HG02588 (cell line): ENCODE results near the gene FDXACB1.
"Not testable (repeated sequence)": the region's sequence is repeated elsewhere in the genome, so short reads cannot be mapped to it uniquely, and the experiment has no call there.

Experiments
- ATAC-seq: cut with Tn5 transposase; IDR thresholded peaks from one replicate; pipeline ENCODE4 v1.9.1; 2021; ENCODE audit warnings: mild to moderate bottlenecking, moderate library complexity; ENCODE audit not compliant: unreplicated experiment

The FDXACB1 gene

DNA sequence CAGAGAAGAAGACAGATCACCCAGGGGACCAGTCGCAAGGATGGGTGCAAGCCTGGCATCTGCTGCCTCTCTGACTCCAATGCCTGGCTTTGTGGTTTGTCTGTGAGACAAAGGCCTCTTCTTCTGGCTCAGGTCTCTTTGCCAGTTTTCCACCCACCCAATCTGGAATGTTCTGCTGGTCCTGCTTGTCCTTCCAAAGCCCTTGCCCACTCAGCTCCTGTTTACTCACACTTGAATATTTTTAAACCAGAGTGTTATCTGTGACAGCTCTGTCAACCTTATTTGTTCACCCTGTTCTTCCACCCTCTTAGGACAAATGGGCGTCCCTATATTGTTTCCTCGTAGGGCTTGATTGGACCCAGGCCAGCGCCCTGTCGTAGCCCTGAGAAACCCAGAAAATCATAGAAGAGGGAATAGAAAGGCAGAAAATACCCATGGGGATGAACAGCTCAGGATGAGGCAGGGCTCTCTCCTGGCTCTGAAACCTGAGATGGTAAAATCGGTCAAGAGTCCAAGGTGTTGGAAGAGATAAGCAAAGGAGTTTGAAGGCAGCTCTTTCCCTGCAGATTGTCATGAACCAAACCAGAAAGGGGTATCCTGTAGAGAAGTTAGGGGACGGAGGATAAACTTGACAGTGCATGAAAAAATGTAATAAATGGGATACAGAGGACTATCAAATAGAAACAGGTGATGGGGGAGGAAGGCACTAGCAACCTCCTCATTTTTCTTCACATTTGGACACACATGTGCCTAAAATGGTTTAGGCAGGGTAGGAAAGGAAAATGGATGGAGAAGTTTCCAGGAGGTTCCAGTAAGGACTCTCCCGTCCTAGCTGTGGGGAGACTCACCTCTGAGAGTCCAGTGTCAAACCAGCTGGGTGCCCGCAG is 32.0 kb upstream of the FDXACB1 start:
- ATAC-seq, result no peak

- ATAC-seq, result no peak
Observed at GRCh38 chr11:111909378-111909777, 30.4 kb upstream of the FDXACB1 start.

- no peak for ATAC-seq
Observed at GRCh38 chr11:111908639-111909305, 29.8 kb upstream of the FDXACB1 start.

- no peak for ATAC-seq
Observed at GRCh38 chr11:111906680-111907079, 27.7 kb upstream of the FDXACB1 start.

GRCh38 chr11:111905411-111905810 is 26.4 kb upstream of the FDXACB1 start:
- no peak for ATAC-seq

- ATAC-seq, result no peak
Observed at GRCh38 chr11:111886844-111887243, 7.9 kb upstream of the FDXACB1 start.

DNA sequence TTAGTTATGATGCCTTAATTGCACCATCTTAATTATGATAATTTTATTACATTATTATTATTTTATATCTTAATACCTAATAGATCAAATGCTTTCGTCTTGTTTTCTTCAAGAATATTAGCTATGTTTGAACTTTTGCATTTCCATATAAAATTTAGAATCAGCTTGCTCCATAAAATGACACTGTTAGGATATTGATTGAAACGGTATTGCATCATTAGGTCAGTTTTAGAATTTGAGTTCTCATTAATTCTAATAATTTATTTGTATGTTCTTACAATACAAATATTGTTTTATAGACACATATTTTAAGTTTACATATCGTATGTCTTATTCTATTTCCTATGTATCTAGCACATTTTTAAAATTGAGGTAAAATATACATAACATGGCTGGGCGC is 7.1 kb upstream of the FDXACB1 start:
- no peak for ATAC-seq

DNA sequence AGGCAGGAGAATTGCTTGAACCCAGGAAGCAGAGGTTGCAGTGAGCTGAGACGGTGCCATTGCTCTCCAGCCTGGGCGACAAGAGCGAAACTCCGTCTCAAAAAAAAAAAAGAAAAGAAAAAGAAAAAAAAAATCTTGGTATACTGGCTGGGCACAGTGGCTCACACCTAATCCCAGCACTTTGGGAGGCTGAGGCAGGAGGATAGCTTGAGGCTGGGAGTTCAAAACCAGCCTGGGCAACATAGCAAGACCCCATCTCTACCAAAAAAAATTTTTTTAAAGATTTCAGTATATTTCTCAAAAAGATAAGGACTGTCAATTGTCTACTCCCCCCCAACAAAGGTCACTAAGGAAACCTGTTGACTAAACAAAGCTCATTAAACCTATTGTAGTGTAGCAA is 6.1 kb upstream of the FDXACB1 start:
- ATAC-seq, result not testable (repeated sequence)

DNA sequence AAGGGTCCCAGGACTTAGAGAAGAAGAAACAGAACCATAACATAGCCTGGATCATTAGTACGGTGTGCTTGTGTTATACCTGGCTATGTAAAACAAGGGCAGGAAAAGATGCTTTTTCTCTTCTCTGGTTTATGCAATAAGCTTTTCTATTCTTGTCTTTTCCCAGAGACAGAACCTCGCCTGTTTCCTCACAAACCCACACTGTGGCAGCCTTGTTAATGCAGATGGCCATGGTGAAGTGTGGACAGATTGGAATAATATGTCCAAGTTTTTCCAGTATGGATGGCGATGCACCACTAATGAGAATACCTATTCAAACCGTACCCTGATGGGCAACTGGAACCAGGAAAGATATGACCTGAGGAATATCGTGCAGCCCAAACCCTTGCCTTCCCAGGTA is 3.2 kb upstream of the FDXACB1 start:
- no peak for ATAC-seq

- peak; percentile 5 for ATAC-seq
Observed at GRCh38 chr11:111879637-111879960, 634 bp upstream of the FDXACB1 start.

DNA sequence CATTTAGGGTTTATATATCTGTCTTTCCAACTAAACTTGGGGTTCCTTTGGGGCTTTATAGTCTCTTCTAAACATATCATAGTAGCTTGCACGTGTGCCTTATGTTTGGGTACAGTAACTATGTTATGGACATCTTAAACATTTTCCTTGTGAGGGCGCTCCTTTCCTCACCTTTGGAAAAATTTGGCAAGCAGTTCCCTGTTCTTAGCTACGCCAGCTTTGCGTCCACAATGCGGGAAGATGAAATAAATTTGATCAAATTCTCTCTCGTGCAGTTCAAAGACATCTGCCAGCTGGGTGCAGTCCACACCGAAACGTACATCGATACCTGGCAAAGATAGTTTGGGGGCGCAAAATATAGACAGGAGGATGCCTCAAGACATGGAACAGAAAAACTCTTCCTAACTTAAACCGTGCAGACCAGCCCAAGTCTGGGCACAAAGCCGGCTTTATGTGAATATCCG is 548 bp downstream of the FDXACB1 start:
- ATAC-seq, result no peak

- no peak for ATAC-seq
Observed at GRCh38 chr11:111871693-111872161, 7.2 kb downstream of the FDXACB1 start.

DNA sequence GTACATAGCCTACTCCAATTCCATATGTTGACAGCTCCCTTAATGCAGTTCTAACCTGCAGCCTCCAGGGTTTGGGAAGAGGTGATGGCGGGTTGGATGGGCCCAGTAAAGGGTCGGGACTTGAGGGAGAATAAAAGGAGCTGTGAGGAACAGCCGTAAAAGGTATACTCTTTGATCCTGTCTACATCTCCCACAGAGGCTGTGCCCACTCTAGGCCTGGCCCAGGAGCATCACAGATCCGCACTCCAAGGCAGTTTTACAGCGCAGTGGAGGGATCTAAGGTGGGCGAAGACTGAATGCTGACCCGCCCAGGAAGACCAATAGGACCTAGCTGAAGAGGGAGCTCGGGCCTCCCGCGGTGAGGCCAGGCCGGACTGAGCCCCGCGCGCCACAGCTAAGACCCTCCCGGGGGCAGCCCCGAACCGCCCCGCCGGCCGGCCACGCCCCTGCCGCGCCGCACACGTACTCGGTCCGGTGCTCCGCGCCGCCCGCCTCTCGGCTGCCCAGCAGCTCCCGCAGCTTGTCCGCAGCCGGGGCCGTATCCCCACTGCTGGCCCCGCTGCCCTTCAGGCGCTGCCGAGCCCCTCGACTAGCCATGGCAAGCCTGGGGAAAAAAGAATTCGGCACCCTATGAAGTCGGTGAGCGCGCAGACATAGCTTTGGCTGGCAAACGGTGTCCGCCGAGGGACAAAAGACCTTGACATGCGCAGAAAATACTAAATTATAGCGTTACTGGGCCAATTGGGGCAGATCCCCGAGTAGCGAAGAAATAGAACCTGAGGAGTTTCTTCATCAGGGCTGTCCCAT is 7.9 kb downstream of the FDXACB1 start, which contains the start of gene ALG9:
TSS of gene ALG9 (minus strand) at position 696 of the 807 bp plus-strand sequence. CDS start at position 597, 99 bp downstream.
- ATAC-seq, result peak; percentile 90

- peak; percentile 7 for ATAC-seq
Observed at GRCh38 chr11:111870522-111870885, 8.5 kb downstream of the FDXACB1 start.

DNA sequence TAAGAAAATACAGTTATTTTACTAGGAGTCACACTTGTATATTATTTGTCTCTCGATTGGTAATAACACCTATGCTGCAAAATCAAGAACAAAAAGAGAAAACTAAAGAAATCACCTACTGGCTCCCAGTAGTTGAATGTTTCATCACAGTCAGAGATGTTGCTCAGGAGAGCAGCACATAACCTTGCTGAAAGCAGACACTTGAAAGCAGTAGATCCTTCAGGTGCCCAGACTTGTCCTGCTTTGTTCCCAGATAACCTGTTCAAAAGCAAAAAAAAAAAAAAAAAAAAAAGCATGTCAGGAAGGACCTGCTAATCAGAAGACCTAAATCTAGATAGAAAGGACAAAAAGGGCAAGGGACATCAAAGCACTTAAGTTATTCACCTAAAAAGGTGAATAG is 8.9 kb downstream of the FDXACB1 start:
- ATAC-seq, result no peak

DNA sequence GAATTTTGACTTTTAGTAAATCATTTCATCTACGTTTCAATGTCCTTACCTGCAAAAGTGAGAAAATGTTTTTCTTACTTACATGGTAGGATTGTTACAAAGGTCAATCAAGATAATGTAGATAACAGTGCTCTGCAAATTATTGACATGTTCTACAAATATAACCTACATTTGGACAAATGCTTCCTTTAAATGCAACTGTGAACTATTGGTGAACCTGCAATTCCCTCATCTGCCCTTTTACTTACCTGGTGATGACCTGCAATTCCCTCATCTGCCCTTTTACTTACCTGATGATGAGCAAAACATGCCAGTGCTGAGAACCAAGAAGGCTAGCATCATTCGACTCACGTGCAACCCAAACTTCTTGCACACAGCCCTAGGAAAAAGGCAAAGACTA is 18.7 kb downstream of the FDXACB1 start:
- no peak for ATAC-seq

DNA sequence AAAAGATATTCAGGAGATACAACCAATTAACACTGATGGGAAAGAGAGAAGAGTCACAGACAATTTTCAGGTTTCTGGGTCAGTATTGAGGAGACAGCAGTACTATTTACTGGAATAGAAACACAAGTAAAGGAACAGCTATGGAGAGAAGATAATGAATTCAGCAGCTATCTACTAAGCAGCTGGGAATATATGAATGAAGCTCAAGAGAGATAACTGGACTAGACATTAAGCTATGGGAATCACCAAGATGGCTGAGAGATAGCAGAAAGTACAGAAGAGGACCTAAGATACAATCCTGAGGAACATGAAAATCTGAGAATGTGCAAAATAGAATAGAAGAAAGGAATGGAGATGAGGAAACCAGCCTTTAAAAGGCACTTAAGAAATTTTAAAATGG is 23.5 kb downstream of the FDXACB1 start:
- ATAC-seq, result no peak

DNA sequence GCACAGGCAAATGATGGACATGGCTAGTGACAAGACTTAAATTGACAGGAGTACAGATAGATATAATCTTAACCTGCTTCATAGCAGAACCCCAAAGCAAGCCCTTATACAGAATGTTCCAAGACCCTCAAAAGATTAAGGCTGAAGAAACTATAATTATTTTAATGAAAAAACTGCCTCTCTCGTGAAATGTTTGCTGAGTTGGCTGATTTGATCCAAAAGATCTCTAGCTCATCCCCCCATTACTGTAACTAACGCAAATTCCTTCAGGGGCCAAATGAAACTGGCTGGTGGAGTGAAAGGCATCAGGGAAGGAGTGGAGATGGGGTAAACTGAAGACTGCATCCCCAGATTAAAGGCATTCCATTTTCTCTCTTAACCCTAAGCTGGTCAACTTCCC is 26.9 kb downstream of the FDXACB1 start:
- no peak for ATAC-seq

GRCh38 chr11:111851636-111852035 is 27.3 kb downstream of the FDXACB1 start:
- ATAC-seq, result no peak

DNA sequence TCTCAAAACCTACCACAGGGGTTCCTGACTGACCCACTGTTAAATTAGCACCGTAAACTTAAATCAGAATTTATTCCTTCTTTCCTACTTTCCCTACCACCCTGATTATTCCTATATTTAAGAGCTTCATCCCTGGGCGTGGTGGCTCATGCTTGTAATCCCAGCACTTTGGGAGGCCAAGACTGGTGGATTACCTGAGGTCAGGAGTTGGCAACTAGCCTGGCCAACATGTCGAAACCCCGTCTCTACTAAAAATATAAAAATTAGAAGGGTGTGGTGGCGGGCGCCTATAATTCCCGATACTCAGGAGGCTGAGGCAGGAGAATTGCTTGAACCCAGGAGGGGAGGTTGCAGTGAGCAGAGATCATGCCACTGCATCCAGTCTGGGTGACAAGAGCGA is 27.9 kb downstream of the FDXACB1 start:
- ATAC-seq, result no peak

- no peak for ATAC-seq
Observed at GRCh38 chr11:111849631-111850030, 29.3 kb downstream of the FDXACB1 start.
